Urinary bladder (tissue), 4 donors: ENCODE data around the gene ZFHX3. TPM values are rescaled to one million over a fixed set of nuclear protein-coding genes. Genes with fewer than 3 reads are reported as not detected.
A peak's percentile ranks its signal among the peaks of the same experiment; 100 is the strongest.
"Not testable (repeated sequence)": the region's sequence is repeated elsewhere in the genome, so short reads cannot be mapped to it uniquely, and the experiment has no call there.

Source experiments
- DNase-seq: peaks from one replicate; pipeline ENCODE4 v3.0.0-alpha.2; 2015; ENCODE audit errors: extremely low spot score
- H3K27ac ChIP-seq: one replicate; pipeline ENCODE4 v1.5.1; 2013; ENCODE audit warnings: low read depth, mild to moderate bottlenecking, moderate library complexity
- H3K36me3 ChIP-seq: one replicate; pipeline ENCODE4 v1.6.1; 2013; ENCODE audit warnings: mild to moderate bottlenecking, moderate library complexity; ENCODE audit not compliant: insufficient read depth
- H3K4me1 ChIP-seq: one replicate; pipeline ENCODE4 v1.6.1; 2013; ENCODE audit warnings: mild to moderate bottlenecking, moderate library complexity; ENCODE audit not compliant: insufficient read depth
- H3K4me3 ChIP-seq: one replicate; pipeline ENCODE4 v1.5.1; 2013; ENCODE audit warnings: low read depth, low read length
- WGBS: extraction: QIAGEN DNeasy Blood & Tissue Kit; methylation state at CpG from one replicate; pipeline ENCODE4 v1.1.7; 2013; 5-methylcytosine and 5-hydroxymethylcytosine counted together
- polyA plus RNA-seq: library from polyadenylated mRNA; stranded (reverse); fragments of 200-250 nt; gene quantifications from one replicate; pipeline ENCODE4 v1.2.3, GENCODE V29; 2013
- total RNA-seq: library from RNA; depleted of rRNA; stranded (reverse); fragments of >200 nt; gene quantifications from one replicate; pipeline ENCODE4 v1.2.3, GENCODE V29; 2014
- donor health status: healthy with polysubstance abuse.
- donor health status: healthy.

The ZFHX3 gene
- total and polyA plus RNA-seq, 2 donors: 11.8 to 19.4 TPM

GRCh38 chr16:73076324-73076810, 28.4 kb upstream of the ZFHX3 start:
- WGBS: 53% methylated on average over 6 of the region's 6 CpGs
- DNase-seq: no peak
- H3K4me1 ChIP-seq: no peaks in the 10 kb centered on the region
- H3K27ac ChIP-seq: no peak overlapping the region
- no peak overlapping the region for H3K4me3 ChIP-seq
- H3K36me3 ChIP-seq: no peaks in the 10 kb centered on the region

DNA sequence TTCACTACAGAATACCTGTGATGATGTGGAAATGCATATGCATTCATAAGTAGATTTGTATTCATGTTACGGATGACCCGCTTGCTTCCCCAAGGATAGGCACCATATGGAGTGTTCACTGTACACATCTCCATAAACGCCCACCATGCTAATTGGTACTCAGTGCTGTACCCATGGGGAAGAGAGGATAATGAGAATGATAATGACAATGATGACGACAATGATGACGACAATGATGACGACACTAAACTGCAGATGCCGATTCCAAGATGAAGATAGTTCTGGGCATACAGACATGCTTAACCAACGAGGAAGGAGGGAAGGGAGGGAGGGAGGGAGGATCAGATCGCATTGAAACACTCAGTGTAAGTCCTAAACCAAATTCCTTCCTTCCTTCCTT, 26.5 kb upstream of the ZFHX3 start:
- Histone ChIP-seq H3K4me3 (no peak overlapping the region), H3K36me3 (no peaks in the 10 kb centered on the region), H3K4me1 (no peaks in the 10 kb centered on the region), H3K27ac (no peak overlapping the region)
- DNase-seq: no peak
- 92% methylated on average over 9 of the region's 9 CpGs for WGBS

GRCh38 chr16:73072051-73072450, 24.1 kb upstream of the ZFHX3 start:
- H3K36me3 ChIP-seq, H3K27ac ChIP-seq, H3K4me1 ChIP-seq, DNase-seq, H3K4me3 ChIP-seq: not testable (repeated sequence)
- 97% methylated on average over 9 of the region's 9 CpGs for WGBS

DNA sequence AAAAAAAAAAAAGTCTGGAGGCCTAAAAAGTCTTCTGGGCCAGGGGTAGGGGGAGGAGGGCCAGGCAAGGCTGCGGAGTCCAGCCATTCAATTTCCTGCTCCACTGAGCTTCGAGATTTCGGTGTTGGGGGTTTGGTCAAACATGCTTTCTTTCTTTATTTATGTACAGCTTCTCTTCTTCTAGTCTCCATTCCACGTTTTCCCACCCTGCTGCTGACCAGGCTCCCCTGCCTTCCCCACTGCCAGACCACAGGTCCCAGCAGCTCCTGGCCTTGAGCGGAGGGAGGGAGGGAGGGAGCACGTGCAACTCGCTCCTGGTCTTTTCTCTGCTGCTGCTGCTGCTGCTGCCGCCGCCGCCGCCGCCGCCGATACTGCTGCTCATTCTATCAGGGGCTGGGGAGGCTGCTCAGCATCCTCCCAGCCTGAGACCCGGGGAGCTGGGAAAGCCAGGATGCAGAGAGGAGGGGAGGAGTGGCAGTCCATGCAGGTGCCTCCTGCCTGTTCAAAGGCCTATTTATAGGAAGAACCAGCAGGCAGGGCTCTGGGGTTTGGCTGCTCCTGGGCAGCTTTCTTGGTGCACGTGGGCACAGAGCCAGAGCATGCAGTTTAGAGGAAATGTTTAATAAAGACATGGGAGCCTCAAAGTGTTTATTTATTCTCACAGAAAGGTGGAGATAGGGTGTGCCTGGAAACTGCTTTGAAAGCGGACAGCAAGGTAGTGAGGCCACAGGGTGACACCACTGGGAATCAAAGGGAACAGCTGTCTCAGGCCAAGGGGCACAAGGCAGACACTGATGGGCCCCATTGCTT, 23.4 kb upstream of the ZFHX3 start:
- Histone ChIP-seq H3K4me1 (peaks cover 3% of the 10 kb centered on the region), H3K4me3 (no peak overlapping the region)
- WGBS: 7% methylated on average over 17 of the region's 17 CpGs

DNA sequence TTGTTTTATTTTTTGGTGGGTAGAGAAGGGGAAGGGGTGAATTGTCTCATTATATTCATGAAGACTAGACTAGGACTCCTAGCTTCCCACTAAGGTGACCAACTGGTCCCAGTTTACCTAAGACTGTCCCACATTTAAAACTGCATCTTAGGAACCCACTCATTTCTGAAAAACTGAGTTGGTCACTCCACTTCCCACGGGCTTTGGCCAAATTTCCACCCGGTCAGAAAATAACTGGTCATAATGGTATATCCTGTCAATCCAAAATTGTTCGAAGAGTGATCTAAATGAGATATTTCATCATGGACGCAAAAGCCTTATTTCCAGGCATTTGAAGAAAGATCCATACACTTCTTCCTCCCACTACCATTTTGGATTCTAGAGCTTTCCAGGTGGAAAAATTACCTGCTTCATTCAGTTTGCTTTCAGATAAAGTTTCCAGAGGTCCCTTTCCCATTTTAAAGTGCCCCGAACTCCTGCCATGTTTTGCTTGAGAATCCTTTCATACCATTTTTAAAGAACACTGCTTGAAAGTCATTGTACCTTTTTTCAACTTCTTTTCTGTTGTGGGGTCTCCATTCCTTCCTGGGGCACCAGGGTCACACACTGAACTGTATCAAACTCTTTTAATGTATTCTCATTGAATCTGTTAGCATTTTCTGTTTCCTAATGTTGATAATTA, 21.8 kb upstream of the ZFHX3 start:
- DNase-seq: no peak
- Histone ChIP-seq H3K4me1 (peaks cover 4% of the 10 kb centered on the region), H3K36me3 (no peaks in the 10 kb centered on the region), H3K4me3 (no peak overlapping the region), H3K27ac (peak overlapping the region; percentile 18)
- 86% methylated on average over 5 of the region's 5 CpGs for WGBS

More for the DNA sequence above, 23.4 kb upstream of the ZFHX3 start:
- Histone ChIP-seq H3K27ac (no peak overlapping the region), H3K36me3 (no peaks in the 10 kb centered on the region)
- no peak for DNase-seq

DNA sequence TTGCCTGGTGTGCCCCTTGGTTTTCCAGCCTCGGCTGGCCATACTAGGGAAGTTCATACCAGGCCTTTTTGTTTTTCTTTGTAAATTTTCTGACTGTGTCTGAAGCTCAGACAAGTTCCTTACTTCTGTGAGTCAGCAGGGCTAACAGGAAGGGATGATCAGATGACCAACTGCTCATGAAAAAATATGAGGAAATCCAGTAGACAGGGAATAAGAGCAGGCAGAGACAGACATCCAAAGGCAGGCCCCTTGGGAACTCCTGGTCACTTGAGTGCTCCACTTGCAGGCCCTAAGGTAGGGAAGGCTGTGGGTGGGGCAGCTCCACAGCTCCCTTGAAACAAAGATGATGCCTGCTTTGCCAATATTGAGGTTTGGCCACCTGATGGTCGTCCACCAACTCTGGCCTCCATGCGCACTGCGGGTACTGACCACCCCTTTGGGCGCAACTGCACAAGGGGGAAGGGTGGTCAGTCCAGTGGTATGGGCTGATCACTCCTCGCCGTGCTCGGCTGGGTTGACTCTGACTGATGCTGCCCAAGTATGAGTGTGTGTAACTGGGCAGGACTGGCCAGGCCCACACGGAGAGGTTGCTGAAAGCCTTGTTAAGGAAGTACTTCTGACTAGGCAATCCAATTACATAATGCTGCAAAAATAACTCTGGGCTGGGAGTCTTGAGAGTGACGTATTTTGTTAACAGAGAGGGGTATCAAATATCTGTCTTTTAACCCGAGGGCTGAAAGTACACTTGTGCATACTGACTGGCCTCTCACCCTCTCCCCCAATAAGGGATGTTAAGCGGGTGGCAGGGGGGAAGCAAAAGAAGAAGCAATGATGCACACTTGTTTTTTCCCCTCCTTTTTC, 20.8 kb upstream of the ZFHX3 start:
- Histone ChIP-seq H3K36me3 (no peaks in the 10 kb centered on the region), H3K4me1 (peaks cover 4% of the 10 kb centered on the region), H3K27ac (peak overlapping the region; percentile 75), H3K4me3 (no peak overlapping the region)
- 57% methylated on average over 12 of the region's 12 CpGs for WGBS
- no peak for DNase-seq

GRCh38 chr16:73067671-73068540, 20.0 kb upstream of the ZFHX3 start:
- Histone ChIP-seq H3K4me3 (no peak overlapping the region), H3K36me3 (no peaks in the 10 kb centered on the region), H3K4me1 (peaks cover 4% of the 10 kb centered on the region), H3K27ac (peak overlapping the region; percentile 28)
- DNase-seq: no peak
- 87% methylated on average over 5 of the region's 5 CpGs for WGBS

DNA sequence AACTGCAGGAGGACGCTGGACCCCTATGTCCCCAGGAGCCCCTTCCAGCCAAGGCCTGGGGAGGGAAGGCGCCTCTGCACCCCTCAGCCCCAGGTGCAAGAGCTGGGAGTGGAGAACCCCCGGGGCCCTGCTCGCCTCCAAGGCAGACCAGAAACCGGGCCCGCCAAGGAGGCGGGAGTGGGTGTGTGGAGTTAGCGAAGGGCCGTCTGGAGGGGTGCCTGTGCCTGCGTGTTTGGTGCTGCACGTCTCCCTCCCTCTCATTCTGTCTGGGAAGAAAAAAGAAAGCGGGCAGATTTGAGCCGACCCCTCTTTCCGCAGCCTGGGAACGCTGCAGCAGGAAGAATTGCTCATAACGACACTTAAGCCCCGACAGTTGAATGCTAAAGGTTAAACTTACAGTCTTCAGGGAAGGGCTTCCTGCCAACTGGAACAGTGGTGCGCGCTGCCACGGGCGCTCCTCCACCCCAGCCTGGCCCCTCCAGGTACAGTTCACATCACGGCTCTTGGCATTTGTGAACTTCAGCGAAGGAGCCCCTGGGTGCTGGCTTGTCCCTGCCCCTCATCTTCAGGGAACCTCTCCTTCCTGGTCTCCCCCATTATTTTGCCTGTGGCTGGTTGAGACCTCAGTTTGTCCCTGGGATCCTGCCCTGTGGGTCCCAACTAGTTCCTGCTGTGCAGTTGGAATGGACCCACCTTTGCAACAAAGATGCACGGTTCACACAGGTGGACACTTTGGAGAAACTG, 19.2 kb upstream of the ZFHX3 start:
- Histone ChIP-seq H3K36me3 (no peaks in the 10 kb centered on the region), H3K4me3 (no peak overlapping the region), H3K27ac (no peak overlapping the region), H3K4me1 (peaks cover 4% of the 10 kb centered on the region)
- WGBS: 25% methylated on average over 24 of the region's 24 CpGs
- no peak for DNase-seq

DNA sequence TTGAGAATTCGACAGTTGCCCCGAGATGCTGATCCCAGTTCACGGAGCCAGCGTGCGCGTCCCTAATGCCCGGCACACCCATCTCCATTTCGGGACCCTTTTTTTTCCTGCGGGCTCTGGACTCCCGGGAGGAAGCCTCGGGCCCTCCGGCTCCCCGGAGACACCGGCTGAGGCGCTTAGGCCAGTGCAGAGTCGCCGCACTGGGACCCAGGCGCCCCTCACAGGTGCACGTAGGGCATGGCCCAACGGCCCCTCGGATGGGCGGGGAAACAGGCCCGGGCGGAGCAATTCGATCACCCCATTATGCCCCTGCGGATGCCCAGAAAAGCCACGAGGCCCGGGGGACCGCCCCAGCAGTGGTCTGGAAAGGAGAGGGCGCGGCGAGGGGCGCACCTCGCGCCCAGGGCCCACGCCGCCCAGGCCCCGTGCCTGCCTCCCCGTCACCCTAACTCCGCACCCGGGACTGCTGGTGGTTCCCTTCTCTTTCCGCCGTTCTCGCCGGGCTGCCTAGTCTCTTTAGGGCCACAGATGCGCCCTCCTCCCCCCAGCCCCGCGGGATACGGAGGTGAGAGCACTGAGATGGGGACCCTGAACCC, 18.5 kb upstream of the ZFHX3 start:
- DNase-seq: no peak
- Histone ChIP-seq H3K27ac (no peak overlapping the region), H3K4me1 (peaks cover 4% of the 10 kb centered on the region), H3K4me3 (no peak overlapping the region), H3K36me3 (no peaks in the 10 kb centered on the region)
- 25% methylated on average over 49 of the region's 49 CpGs for WGBS

DNA sequence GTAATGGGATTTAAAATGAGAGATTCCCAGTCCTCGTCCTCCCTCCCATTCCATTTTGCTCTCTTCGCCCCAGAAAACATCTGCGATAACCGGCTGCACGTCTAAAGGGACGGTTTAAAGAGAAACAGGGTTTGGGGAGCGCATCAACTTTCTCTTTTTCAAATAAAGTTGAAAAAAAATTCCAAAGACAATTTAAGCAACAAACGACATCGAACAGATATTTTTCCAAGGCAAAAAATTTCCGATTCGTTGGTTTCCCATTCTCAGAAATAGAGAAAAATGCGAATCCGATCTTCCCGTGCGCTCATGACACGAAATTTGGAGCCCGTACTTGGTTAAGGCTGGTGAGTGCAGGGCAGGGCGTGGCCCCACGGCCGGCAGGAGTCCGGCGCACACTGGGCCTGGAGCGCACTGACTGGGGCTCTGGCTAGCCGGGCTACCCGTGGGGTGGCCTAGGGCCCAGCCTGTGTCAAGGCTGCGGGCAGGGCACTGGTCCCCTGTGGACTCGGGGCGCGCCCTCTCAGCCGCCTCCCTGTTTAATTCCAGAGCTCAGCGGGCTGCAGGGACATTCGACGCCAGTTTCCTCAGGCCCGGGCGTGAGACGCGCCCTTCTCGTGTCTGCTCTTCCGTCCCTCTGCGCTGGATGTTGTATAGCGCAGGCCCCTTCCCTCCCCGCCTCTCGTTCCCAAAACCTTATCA, 17.9 kb upstream of the ZFHX3 start:
- H3K4me3 ChIP-seq: no peak overlapping the region
- WGBS: 29% methylated on average over 43 of the region's 43 CpGs
- H3K4me1 ChIP-seq: peaks cover 4% of the 10 kb centered on the region
- H3K27ac ChIP-seq: no peak overlapping the region
- no peak for DNase-seq
- no peaks in the 10 kb centered on the region for H3K36me3 ChIP-seq

DNA sequence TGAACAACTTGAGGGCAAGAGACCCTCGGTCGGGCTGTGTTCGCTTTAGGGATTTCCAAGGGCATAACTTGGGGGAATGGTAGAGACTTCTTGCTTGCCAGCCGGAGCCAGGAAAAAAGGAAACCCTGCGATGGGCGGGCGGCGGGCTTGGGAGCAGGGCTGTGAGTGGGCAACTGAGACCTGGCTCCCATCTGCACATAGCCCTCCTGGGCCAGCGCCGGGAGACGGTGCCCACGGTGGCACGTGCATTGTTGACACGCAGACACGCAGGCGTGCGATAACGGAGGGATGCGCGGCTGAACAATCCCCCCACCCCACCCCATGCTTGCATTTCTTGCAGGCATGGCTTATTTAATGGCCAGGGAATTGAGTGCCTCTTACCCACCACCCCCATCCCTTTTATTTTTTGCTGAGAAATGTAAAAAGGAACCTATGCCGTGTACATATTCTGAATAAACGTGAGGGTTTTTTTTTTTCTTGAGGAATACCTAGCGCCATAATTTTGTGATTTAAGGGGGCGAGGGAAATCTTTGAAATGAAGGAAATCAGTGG, 17.1 kb upstream of the ZFHX3 start:
- 43% methylated on average over 24 of the region's 24 CpGs for WGBS
- Histone ChIP-seq H3K4me3 (no peak overlapping the region), H3K4me1 (peaks cover 4% of the 10 kb centered on the region), H3K36me3 (no peaks in the 10 kb centered on the region), H3K27ac (no peak overlapping the region)
- no peak for DNase-seq
